Testis (tissue), 3 donors: ENCODE measurements around the gene SOS2. TPM values are rescaled to one million over a fixed set of nuclear protein-coding genes. Genes with fewer than 3 reads are reported as not detected.

ENCODE experiments used
- DNase-seq: peaks from one replicate; pipeline ENCODE4 v3.0.0-alpha.2; 2019
- H3K27ac ChIP-seq, 2 donors: fragments of 200-600 bp; sonication (generic); one replicate each; pipeline ENCODE4 v1.5.1; 2019
- H3K27me3 ChIP-seq: fragments of 200-600 bp; sonication (generic); one replicate; pipeline ENCODE4 v1.5.1; 2019
- H3K36me3 ChIP-seq: fragments of 200-600 bp; sonication (generic); one replicate; pipeline ENCODE4 v1.5.1; 2017; ENCODE audit warnings: low read depth; ENCODE audit errors: missing control alignments
- H3K4me1 ChIP-seq: fragments of 200-600 bp; sonication (generic); one replicate; pipeline ENCODE4 v1.5.1; 2019
- H3K4me3 ChIP-seq, 2 donors: fragments of 200-600 bp; sonication (generic); one replicate each; pipeline ENCODE4 v1.5.1; 2017 to 2019
- H3K9me3 ChIP-seq: fragments of 200-600 bp; sonication (generic); one replicate; pipeline ENCODE4 v1.5.1; 2017
- POLR2A ChIP-seq: fragments of 450-650 bp; IDR thresholded peaks from one replicate; pipeline ENCODE4 v1.6.1; 2017; ENCODE audit warnings: antibody characterized with exemption, mild to moderate bottlenecking, moderate library complexity
- WGBS, 2 donors: methylation state at CpG; one replicate each; pipeline ENCODE4 v1.1.5; 2018; 5-methylcytosine and 5-hydroxymethylcytosine counted together
- intact Hi-C: fragments of 100-400 bp; cut with DNase I; formaldehyde crosslinking; loops from one replicate; pipeline ENCODE4 v1.15.1; 2023; ENCODE audit warnings: low total_unique reads
- polyA plus RNA-seq: library from polyadenylated mRNA; stranded (reverse); fragments of 350-450 nt; fragmentation: Illumina TruSeq; extraction: RNeasy Lipid Tissue Mini Kit (QIAGEN cat#74804); gene quantifications from one replicate; pipeline ENCODE4 v1.2.3, GENCODE V29; 2014; ENCODE audit warnings: low read depth, low replicate concordance; ENCODE audit not compliant: insufficient read depth
- total RNA-seq, 2 donors: library from RNA; depleted of rRNA; stranded (reverse); fragments of >200 nt; gene quantifications; one replicate each; pipeline ENCODE4 v1.2.3, GENCODE V29; 2016
- TF ChIP-seq, protein P1 (sequence below), 3 experiments: fragments of 450-650 bp in 2 of 3; fragments of 200-600 bp in 1 of 3; sonication (generic) in 1 of 3; IDR thresholded peaks; one replicate each; pipeline ENCODE4 v1.5.1; 2016 to 2019; ENCODE audit warnings: antibody characterized with exemption in 3 of 3, mild to moderate bottlenecking in 2 of 3, moderate library complexity in 1 of 3

The SOS2 gene
- total and polyA plus RNA-seq, 3 donors from 2014 or later = 48.6 to 59.7 (median 56.6) TPM

- Histone ChIP-seq H3K4me1 (no peaks in the 10 kb centered on the region), H3K36me3 (no peaks in the 10 kb centered on the region), H3K27me3 (no peaks in the 10 kb centered on the region), H3K9me3 (no peaks in the 10 kb centered on the region), H3K27ac (no peak overlapping the region), H3K4me3 (no peak overlapping the region)
- DNase-seq = no peak
- TF ChIP-seq, protein P1, sequence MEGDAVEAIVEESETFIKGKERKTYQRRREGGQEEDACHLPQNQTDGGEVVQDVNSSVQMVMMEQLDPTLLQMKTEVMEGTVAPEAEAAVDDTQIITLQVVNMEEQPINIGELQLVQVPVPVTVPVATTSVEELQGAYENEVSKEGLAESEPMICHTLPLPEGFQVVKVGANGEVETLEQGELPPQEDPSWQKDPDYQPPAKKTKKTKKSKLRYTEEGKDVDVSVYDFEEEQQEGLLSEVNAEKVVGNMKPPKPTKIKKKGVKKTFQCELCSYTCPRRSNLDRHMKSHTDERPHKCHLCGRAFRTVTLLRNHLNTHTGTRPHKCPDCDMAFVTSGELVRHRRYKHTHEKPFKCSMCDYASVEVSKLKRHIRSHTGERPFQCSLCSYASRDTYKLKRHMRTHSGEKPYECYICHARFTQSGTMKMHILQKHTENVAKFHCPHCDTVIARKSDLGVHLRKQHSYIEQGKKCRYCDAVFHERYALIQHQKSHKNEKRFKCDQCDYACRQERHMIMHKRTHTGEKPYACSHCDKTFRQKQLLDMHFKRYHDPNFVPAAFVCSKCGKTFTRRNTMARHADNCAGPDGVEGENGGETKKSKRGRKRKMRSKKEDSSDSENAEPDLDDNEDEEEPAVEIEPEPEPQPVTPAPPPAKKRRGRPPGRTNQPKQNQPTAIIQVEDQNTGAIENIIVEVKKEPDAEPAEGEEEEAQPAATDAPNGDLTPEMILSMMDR (IDR thresholded peaks at IDR 0.05) = no peak
- no peak for TF ChIP-seq POLR2A
- WGBS, 2 donors = 56 to 65% methylated on average over 2 of the region's 2 CpGs
- intact Hi-C loops = no loop called here
Observed at GRCh38 chr14:50213795-50214194, 17.6 kb downstream of the SOS2 start.

- Histone ChIP-seq H3K4me1 (no peaks in the 10 kb centered on the region), H3K27me3 (no peaks in the 10 kb centered on the region), H3K36me3 (no peaks in the 10 kb centered on the region), H3K27ac (no peak overlapping the region), H3K9me3 (no peaks in the 10 kb centered on the region), H3K4me3 (no peak overlapping the region)
- TF ChIP-seq POLR2A = no peak
- TF ChIP-seq, protein P1 (IDR thresholded peaks at IDR 0.05) = no peak
- intact Hi-C loops = no loop called here
- no peak for DNase-seq
- WGBS, 2 donors = 34 to 49% methylated on average over 3 of the region's 3 CpGs
Observed at GRCh38 chr14:50212726-50213125, 18.7 kb downstream of the SOS2 start.

- no peak overlapping the region for H3K4me3 ChIP-seq
- no peaks in the 10 kb centered on the region for H3K4me1 ChIP-seq
- H3K27me3 ChIP-seq = no peaks in the 10 kb centered on the region
- H3K9me3 ChIP-seq = no peaks in the 10 kb centered on the region
- no peaks in the 10 kb centered on the region for H3K36me3 ChIP-seq
- no peak overlapping the region for H3K27ac ChIP-seq
- no peak for TF ChIP-seq POLR2A
- TF ChIP-seq, protein P1 (IDR thresholded peaks at IDR 0.05) = no peak
- intact Hi-C loops = no loop called here
- WGBS, 2 donors = 84 to 92% methylated on average over 1 of the region's 1 CpG
- no peak for DNase-seq
Observed at GRCh38 chr14:50210074-50210473, 21.3 kb downstream of the SOS2 start.

- H3K27ac ChIP-seq = no peak overlapping the region
- H3K4me1 ChIP-seq = no peaks in the 10 kb centered on the region
- no peak for TF ChIP-seq POLR2A
- TF ChIP-seq, protein P1 (IDR thresholded peaks at IDR 0.05) = no peak
- no peak overlapping the region for H3K4me3 ChIP-seq
- no peaks in the 10 kb centered on the region for H3K36me3 ChIP-seq
- 84 to 90% methylated on average over 2 of the region's 2 CpGs for WGBS, 2 donors
- intact Hi-C loops = no loop called here
- H3K27me3 ChIP-seq = no peaks in the 10 kb centered on the region
- no peak for DNase-seq
- no peaks in the 10 kb centered on the region for H3K9me3 ChIP-seq
Observed at GRCh38 chr14:50198499-50198898, 32.9 kb downstream of the SOS2 start.

DNA sequence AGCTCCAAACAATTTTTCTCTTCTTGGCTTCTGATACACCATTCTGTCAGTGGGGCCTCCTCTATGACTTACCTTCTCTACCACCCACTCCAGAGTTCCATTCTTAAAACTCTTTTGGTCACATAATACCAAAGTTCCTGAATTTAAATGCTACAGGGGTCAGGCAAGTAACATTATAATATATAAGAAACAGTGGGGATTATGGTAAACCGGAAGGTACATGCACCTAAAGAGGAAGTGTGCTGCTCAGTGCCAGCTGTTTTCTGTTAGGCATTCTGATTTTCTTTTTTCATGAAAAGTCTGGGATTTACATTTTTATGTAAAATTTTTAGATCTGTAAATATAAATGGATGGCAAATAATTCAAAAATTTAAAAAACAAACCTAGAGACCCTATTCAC, 39.9 kb downstream of the SOS2 start:
- Histone ChIP-seq H3K4me3 (no peak overlapping the region), H3K36me3 (no peaks in the 10 kb centered on the region), H3K27ac (no peak overlapping the region), H3K4me1 (no peaks in the 10 kb centered on the region), H3K27me3 (no peaks in the 10 kb centered on the region), H3K9me3 (no peaks in the 10 kb centered on the region)
- WGBS, 2 donors = 79 to 92% methylated on average over 1 of the region's 1 CpG
- TF ChIP-seq, protein P1 (IDR thresholded peaks at IDR 0.05) = no peak
- TF ChIP-seq POLR2A = no peak
- no peak for DNase-seq
- intact Hi-C loops = no loop called here
